ENCODE measurements around the gene MSANTD1. TPM values are rescaled to one million over a fixed set of nuclear protein-coding genes. Genes with fewer than 3 reads are reported as not detected.

Gene MSANTD1
- total RNA-seq, 2 donors from 2014 or later, result 2.6 to 3.6 TPM

- intact Hi-C loops (cut with DNase I), result no loop called here
- no peaks in the 10 kb centered on the region for H3K36me3 ChIP-seq (replicated peaks in 1 of 2; ENCODE audit: insufficient read depth in 1 of 2, low read depth in 2 of 2)
- H3K4me3 ChIP-seq, result no peak overlapping the region
- ATAC-seq, result no peak
- H3K4me1 ChIP-seq, result peaks cover 11% of the 10 kb centered on the region
- H3K9me3 ChIP-seq, result no peaks in the 10 kb centered on the region
- no peak for TF ChIP-seq CTCF (IDR thresholded peaks at IDR 0.05)
- WGBS, 2 donors, result 77 to 80% methylated on average over 9 of the region's 9 CpGs
- peak overlapping the region in 1 of 4 donors; percentile 19 for H3K27ac ChIP-seq
- peak in 2 of 4 donors; percentile 5 to 28 for DNase-seq
- H3K27me3 ChIP-seq, result no peaks in the 10 kb centered on the region
Observed at GRCh38 chr4:3305610-3306371, 56.8 kb downstream of the MSANTD1 start.

Other genes starting within 250 kb of the MSANTD1 start
- not detected for gene HTT-AS, start 174.6 kb upstream of the MSANTD1 start, total RNA-seq
- gene HTT, start 174.5 kb upstream of the MSANTD1 start, total RNA-seq, result 100 to 1,000 TPM in 1 of 2 donors, 10 to 100 TPM in 1; 40.5 to 115 TPM
- 10 to 100 TPM in 1 of 2 donors, 1 to 10 TPM in 1; 9.1 to 12.5 TPM for gene RGS12, start 43.9 kb downstream of the MSANTD1 start, total RNA-seq
- under 1 TPM in 1 of 2 donors, not detected in 1; 0.78 TPM for gene HGFAC, start 192.8 kb downstream of the MSANTD1 start, total RNA-seq
- 1 to 10 TPM; 6.3 to 7.0 TPM for gene DOK7, start 214.1 kb downstream of the MSANTD1 start, total RNA-seq